Heart right ventricle (tissue), 16 donors: Measurements from ENCODE around the gene SOAT2. TPM values are rescaled to one million over a fixed set of nuclear protein-coding genes. Genes with fewer than 3 reads are reported as not detected.
A peak's percentile ranks its signal among the peaks of the same experiment; 100 is the strongest.

ENCODE experiments used
- ATAC-seq, 8 donors: fragments of 200-7000 bp; cut with Tn5 transposase; one replicate each; pipeline ENCODE4 v1.9.1; 2020; ENCODE audit warnings: mild to moderate bottlenecking in 8 of 8, moderate library complexity in 8 of 8, moderate number of reproducible peaks in 1 of 8
- DNase-seq, 2 donors: peaks; one replicate each; pipeline ENCODE4 v3.0.0-alpha.2; 2020
- H3K27ac ChIP-seq, 10 donors: fragments of 200-600 bp; sonication (generic) in 2 of 10; one replicate each; pipeline versions ENCODE4 v1.5.0 to v1.8.0; 2020 to 2022; ENCODE audit warnings: mild to moderate bottlenecking in 3 of 10
- H3K27me3 ChIP-seq, 7 donors: fragments of 200-600 bp; one replicate each; pipeline ENCODE4 v1.8.0; 2021 to 2022; ENCODE audit warnings: mild to moderate bottlenecking in 2 of 7
- H3K36me3 ChIP-seq, 9 donors: fragments of 200-600 bp; sonication (generic) in 1 of 9; one replicate each; pipeline versions ENCODE4 v1.5.0 to v1.8.0; 2020 to 2022; ENCODE audit warnings: mild to moderate bottlenecking in 2 of 9
- H3K4me1 ChIP-seq, 9 donors: fragments of 200-600 bp; sonication (generic) in 1 of 9; one replicate each; pipeline versions ENCODE4 v1.5.0 to v1.8.0; 2020 to 2022; ENCODE audit warnings: mild to moderate bottlenecking in 4 of 9
- H3K4me3 ChIP-seq, 10 donors: fragments of 200-600 bp; sonication (generic) in 2 of 10; one replicate each; pipeline versions ENCODE4 v1.5.0 to v1.8.0; 2020 to 2022; ENCODE audit warnings: mild to moderate bottlenecking in 7 of 10, moderate library complexity in 2 of 10
- H3K9me3 ChIP-seq, 11 donors: fragments of 200-600 bp in 10 of 11; sonication (generic) in 2 of 11; one replicate each; pipeline versions ENCODE4 v1.5.0 to v1.8.0; 2013 to 2022; ENCODE audit warnings: mild to moderate bottlenecking in 2 of 11, control low read depth in 1 of 11, moderate library complexity in 1 of 11
- CTCF ChIP-seq, 9 donors: fragments of 200-600 bp; sonication (generic) in 2 of 9; IDR thresholded peaks; one replicate each; pipeline versions ENCODE4 v1.5.0 to v1.8.0; 2021 to 2022; ENCODE audit warnings: antibody characterized with exemption in 9 of 9, mild to moderate bottlenecking in 5 of 9, moderate library complexity in 1 of 9
- WGBS, 2 donors: extraction: QIAGEN DNeasy Blood & Tissue Kit; methylation state at CpG; one replicate each; pipeline ENCODE4 v1.1.7; 2013; ENCODE audit warnings: inconsistent platforms in 1 of 2; 5-methylcytosine and 5-hydroxymethylcytosine counted together
- intact Hi-C, 10 donors: fragments of 100-400 bp; cut with DNase I; formaldehyde crosslinking; loops; one replicate each; pipeline versions ENCODE4 v1.11.1 to v1.14.2; 2022
- polyA plus RNA-seq, 2 donors: library from polyadenylated mRNA; stranded (reverse); fragments of 200-250 nt; gene quantifications; one replicate each; pipeline ENCODE4 v1.2.3, GENCODE V29; 2013
- total RNA-seq, 10 donors: library from RNA; stranded (reverse); fragmentation: NEBNext Ultra II Directional in 3 of 10; extraction: Animal tissue kit (Norgen Biotek cat#: 25700) in 3 of 10; gene quantifications; one replicate each; pipeline versions ENCODE4 v1.2.1 to v1.2.4, GENCODE V29; 2021 to 2023
- donor health status: Arrhythmogenic right ventricular cardiomyopathy.
- donor health status: ischemic (EF 13 %, LVEDD 7.1; RV severe dilation, severe dysfunction).
- donor health status: healthy with polysubstance abuse.
- donor health status: DM: no; HTN: yes; CAD: no.
- donor health status: DM: no; HTN: no; CAD: no.
- donor health status: ischemic (EF 25% LVEDD 6.9; RV normal size, moderate dysfunction).
- donor health status: ischemic (EF 25% LVEDD 5.7; RV mildly dilated, moderate dysfunction).
- donor health status: healthy.
- donor health status: DM: yes; HTN: yes; CAD: no.
- donor health status: Ischemic cardiomyopathy.
- donor health status: ischemic (EF 35%, LVEDD 5.7; RV mildly dilated, moderate dysfunction).
- donor health status: nonischemic (EF 11% LVEDD 7.7; RV severe dilation, severe dysfunction).
- donor health status: DM: yes; HTN: yes; CAD: no.
- donor health status: PGD.
- donor health status: ischemic (EF 29% LVEDD 5.4; RV normal size, mild dysfunction).
- donor health status: nonischemic (EF 23%, LVEDD 6.1; RV moderate dilation, normal function).

Gene SOAT2
- total and polyA plus RNA-seq, 12 donors, result 0.03 TPM; not detected in 11

- peaks cover 63 to 100% (median 87%) of the 10 kb centered on the region in 9 donors for H3K4me1 ChIP-seq
- no peaks in the 10 kb centered on the region for H3K27me3 ChIP-seq
- no peaks in the 10 kb centered on the region for H3K9me3 ChIP-seq
- WGBS, 2 donors, result 67 to 73% methylated on average over 7 of the region's 7 CpGs
- TF ChIP-seq CTCF (IDR thresholded peaks at IDR 0.05), result no peak
- DNase-seq (no peak), ATAC-seq (no peak)
- intact Hi-C loops, result loop anchor here (2.0 to 10.0 kb wide), 5 partner anchors 31 to 130 kb away; partner anchors contain the start of gene SOAT2 (in 2 of the 10)
- peaks cover 0 to 88% (median 25%) of the 10 kb centered on the region in 9 donors for H3K36me3 ChIP-seq
- no peak overlapping the region for H3K4me3 ChIP-seq
- peak overlapping the region in 6 of 10 donors; percentile 37 to 88 (median 79) for H3K27ac ChIP-seq
These were observed 36.0 kb upstream of the SOAT2 start for GRCh38 chr12:53067074-53067992.

- H3K27me3 ChIP-seq, result no peaks in the 10 kb centered on the region
- H3K9me3 ChIP-seq, result no peaks in the 10 kb centered on the region
- TF ChIP-seq CTCF (IDR thresholded peaks at IDR 0.05), result no peak
- H3K4me3 ChIP-seq, result no peak overlapping the region
- 82 to 84% methylated on average over 13 of the region's 13 CpGs for WGBS, 2 donors
- H3K36me3 ChIP-seq, result peaks cover 0 to 84% (median 19%) of the 10 kb centered on the region in 9 donors
- intact Hi-C loops, result loop anchor here (2.0 to 10.0 kb wide), 5 partner anchors 31 to 129 kb away; partner anchors contain the start of gene SOAT2 (in 2 of the 10)
- ATAC-seq (no peak), DNase-seq (no peak)
- H3K27ac ChIP-seq, result peak overlapping the region in 9 of 10 donors; percentile 37 to 89 (median 71)
- peaks cover 61 to 100% (median 87%) of the 10 kb centered on the region in 9 donors for H3K4me1 ChIP-seq
These were observed 35.1 kb upstream of the SOAT2 start for GRCh38 chr12:53067993-53068770.

- H3K27me3 ChIP-seq, result no peaks in the 10 kb centered on the region
- peaks cover 58 to 100% (median 85%) of the 10 kb centered on the region in 9 donors for H3K4me1 ChIP-seq
- WGBS, 2 donors, result 72 to 78% methylated on average over 15 of the region's 15 CpGs
- H3K4me3 ChIP-seq, result no peak overlapping the region
- no peak for ATAC-seq
- peaks cover 0 to 81% (median 14%) of the 10 kb centered on the region in 9 donors for H3K36me3 ChIP-seq
- no peak for TF ChIP-seq CTCF (IDR thresholded peaks at IDR 0.05)
- intact Hi-C loops, result loop anchor here (5.0 to 10.0 kb wide), 4 partner anchors 33 to 128 kb away; partner anchors contain the start of gene SOAT2 (in 2 of the 10)
- no peak for DNase-seq
- H3K9me3 ChIP-seq, result no peaks in the 10 kb centered on the region
- peak overlapping the region; percentile 4 to 89 (median 65) for H3K27ac ChIP-seq
These were observed 34.3 kb upstream of the SOAT2 start for GRCh38 chr12:53068811-53069585.
